ENCODE data around the gene KLHDC9.
"Not testable (repeated sequence)": the region's sequence is repeated elsewhere in the genome, so short reads cannot be mapped to it uniquely, and the experiment has no call there.

The KLHDC9 gene

GRCh38 chr1:161098210-161099068 lies at the start of gene KLHDC9:
Gene KLHDC9, plus strand, starts transcription at chr1:161098361. Its CDS starts 175 bp downstream, at chr1:161098536.
- DNase-seq: peak; percentile 53

- no peak for DNase-seq
Measured at GRCh38 chr1:161048949-161049722, 49.0 kb upstream of the KLHDC9 start.

GRCh38 chr1:161051219-161051618 lies 46.9 kb upstream of the KLHDC9 start:
- DNase-seq: no peak

GRCh38 chr1:161052899-161053298 lies 45.3 kb upstream of the KLHDC9 start:
- no peak for DNase-seq

GRCh38 chr1:161054232-161054631 lies 43.9 kb upstream of the KLHDC9 start:
- DNase-seq: no peak

GRCh38 chr1:161054805-161055204 lies 43.4 kb upstream of the KLHDC9 start:
- DNase-seq: no peak

GRCh38 chr1:161059293-161059692 lies 38.9 kb upstream of the KLHDC9 start:
- DNase-seq: no peak

GRCh38 chr1:161061419-161061818 lies 36.7 kb upstream of the KLHDC9 start:
- DNase-seq: no peak

- not testable (repeated sequence) for DNase-seq
Measured at GRCh38 chr1:161063936-161064335, 34.2 kb upstream of the KLHDC9 start.

GRCh38 chr1:161065681-161066080 lies 32.5 kb upstream of the KLHDC9 start:
- not testable (repeated sequence) for DNase-seq

- DNase-seq: peak; percentile 32
Measured at GRCh38 chr1:161066694-161067093, 31.5 kb upstream of the KLHDC9 start.

- DNase-seq: peak; percentile 68
Measured at GRCh38 chr1:161068306-161069234, 29.6 kb upstream of the KLHDC9 start.

- no peak for DNase-seq
Measured at GRCh38 chr1:161069241-161069640, 28.9 kb upstream of the KLHDC9 start.

- DNase-seq: peak; percentile 68
Measured at GRCh38 chr1:161069731-161070270, 28.4 kb upstream of the KLHDC9 start, which contains the start of gene ARHGAP30. Gene ARHGAP30, minus strand, starts transcription at chr1:161069891. Its CDS starts 267 bp downstream, at chr1:161069624.

- no peak for DNase-seq
Measured at GRCh38 chr1:161070761-161071160, 27.4 kb upstream of the KLHDC9 start.

GRCh38 chr1:161071886-161072371 lies 26.2 kb upstream of the KLHDC9 start:
- peak; percentile 50 for DNase-seq

GRCh38 chr1:161072751-161073449 lies 25.3 kb upstream of the KLHDC9 start:
- DNase-seq: no peak

- DNase-seq: no peak
Measured at GRCh38 chr1:161073474-161074121, 24.6 kb upstream of the KLHDC9 start.

GRCh38 chr1:161074676-161075368 lies 23.3 kb upstream of the KLHDC9 start:
- DNase-seq: no peak

- DNase-seq: no peak
Measured at GRCh38 chr1:161076410-161076809, 21.8 kb upstream of the KLHDC9 start.

All from activated naive CD4-positive, alpha-beta T cell treated with anti-CD3 and anti-CD28 coated beads, Interleukin-2, amount 50 U/mL, for 16 hours (primary cell).